Measurements from ENCODE around the gene FAR2. TPM values are rescaled to one million over a fixed set of nuclear protein-coding genes. Genes with fewer than 3 reads are reported as not detected.

Gene FAR2
- 12.5 TPM for total RNA-seq

GRCh38 chr12:29148911-29149690 lies at the start of gene FAR2:
TSS of gene FAR2 (plus strand) at chr12:29149278. CDS start at chr12:29270450, 121,172 bp downstream.
- peak within 1 kb of the TSS; percentile 63 to 80 (median 71) for H3K9ac ChIP-seq (ENCODE audit: low read depth in 1 of 3, low read length in 3 of 3)
- H3K4me3 ChIP-seq (ENCODE audit: low read length in 3 of 3) = peak within 1 kb of the TSS; percentile 72 to 82 (median 77)
- peaks cover 2 to 8% (median 6%) of the 10 kb centered on the region in 3 donors for H3K4me1 ChIP-seq (ENCODE audit: control insufficient read depth in 3 of 3, insufficient read depth in 3 of 3, low read length in 3 of 3)
- H3K36me3 ChIP-seq (ENCODE audit: control insufficient read depth in 3 of 3, insufficient read depth in 3 of 3, low read length in 3 of 3) = no peaks in the 10 kb centered on the region
- peak within 1 kb of the TSS; percentile 51 for H3K27ac ChIP-seq (ENCODE audit: low read depth, low read length)
- H3K27me3 ChIP-seq (ENCODE audit: control insufficient read depth in 3 of 3, insufficient read depth in 3 of 3, low read length in 3 of 3) = peaks cover 0 to 5% (median 4%) of the 10 kb centered on the region in 3 donors
- no peaks in the 10 kb centered on the region for H3K9me3 ChIP-seq (ENCODE audit: control insufficient read depth in 3 of 3, low read length in 3 of 3)

GRCh38 chr12:29102741-29103140 lies 46.3 kb upstream of the FAR2 start:
- no peak overlapping the region for H3K27ac ChIP-seq (ENCODE audit: low read depth, low read length)

GRCh38 chr12:29103539-29103974 lies 45.5 kb upstream of the FAR2 start:
- Histone ChIP-seq H3K36me3 (ENCODE audit: control insufficient read depth in 3 of 3, insufficient read depth in 3 of 3, low read length in 3 of 3) (no peaks in the 10 kb centered on the region), H3K9ac (ENCODE audit: low read depth in 1 of 3, low read length in 3 of 3) (no peak overlapping the region), H3K9me3 (ENCODE audit: control insufficient read depth in 3 of 3, low read length in 3 of 3) (no peaks in the 10 kb centered on the region), H3K4me3 (ENCODE audit: low read length in 3 of 3) (no peak overlapping the region), H3K27ac (ENCODE audit: low read depth, low read length) (no peak overlapping the region), H3K4me1 (ENCODE audit: control insufficient read depth in 3 of 3, insufficient read depth in 3 of 3, low read length in 3 of 3) (no peaks in the 10 kb centered on the region), H3K27me3 (ENCODE audit: control insufficient read depth in 3 of 3, insufficient read depth in 3 of 3, low read length in 3 of 3) (no peaks in the 10 kb centered on the region)

More at GRCh38 chr12:29102741-29103140, 46.3 kb upstream of the FAR2 start:
- Histone ChIP-seq H3K9me3 (ENCODE audit: control insufficient read depth in 3 of 3, low read length in 3 of 3) (no peaks in the 10 kb centered on the region), H3K4me3 (ENCODE audit: low read length in 3 of 3) (no peak overlapping the region), H3K36me3 (ENCODE audit: control insufficient read depth in 3 of 3, insufficient read depth in 3 of 3, low read length in 3 of 3) (no peaks in the 10 kb centered on the region), H3K9ac (ENCODE audit: low read depth in 1 of 3, low read length in 3 of 3) (no peak overlapping the region), H3K27me3 (ENCODE audit: control insufficient read depth in 3 of 3, insufficient read depth in 3 of 3, low read length in 3 of 3) (no peaks in the 10 kb centered on the region), H3K4me1 (ENCODE audit: control insufficient read depth in 3 of 3, insufficient read depth in 3 of 3, low read length in 3 of 3) (no peaks in the 10 kb centered on the region)

GRCh38 chr12:29104516-29104915 lies 44.6 kb upstream of the FAR2 start:
- Histone ChIP-seq H3K27ac (ENCODE audit: low read depth, low read length) (no peak overlapping the region), H3K36me3 (ENCODE audit: control insufficient read depth in 3 of 3, insufficient read depth in 3 of 3, low read length in 3 of 3) (no peaks in the 10 kb centered on the region), H3K4me3 (ENCODE audit: low read length in 3 of 3) (no peak overlapping the region), H3K9me3 (ENCODE audit: control insufficient read depth in 3 of 3, low read length in 3 of 3) (no peaks in the 10 kb centered on the region), H3K9ac (ENCODE audit: low read depth in 1 of 3, low read length in 3 of 3) (no peak overlapping the region), H3K4me1 (ENCODE audit: control insufficient read depth in 3 of 3, insufficient read depth in 3 of 3, low read length in 3 of 3) (no peaks in the 10 kb centered on the region), H3K27me3 (ENCODE audit: control insufficient read depth in 3 of 3, insufficient read depth in 3 of 3, low read length in 3 of 3) (no peaks in the 10 kb centered on the region)

GRCh38 chr12:29110506-29111442 lies 38.3 kb upstream of the FAR2 start:
- Histone ChIP-seq H3K9me3 (ENCODE audit: control insufficient read depth in 3 of 3, low read length in 3 of 3) (peaks cover 0 to 3% (median 3%) of the 10 kb centered on the region in 3 donors), H3K9ac (ENCODE audit: low read depth in 1 of 3, low read length in 3 of 3) (no peak overlapping the region), H3K27ac (ENCODE audit: low read depth, low read length) (no peak overlapping the region), H3K4me1 (ENCODE audit: control insufficient read depth in 3 of 3, insufficient read depth in 3 of 3, low read length in 3 of 3) (no peaks in the 10 kb centered on the region), H3K4me3 (ENCODE audit: low read length in 3 of 3) (no peak overlapping the region), H3K27me3 (ENCODE audit: control insufficient read depth in 3 of 3, insufficient read depth in 3 of 3, low read length in 3 of 3) (no peaks in the 10 kb centered on the region), H3K36me3 (ENCODE audit: control insufficient read depth in 3 of 3, insufficient read depth in 3 of 3, low read length in 3 of 3) (no peaks in the 10 kb centered on the region)

GRCh38 chr12:29113101-29113500 lies 36.0 kb upstream of the FAR2 start:
- Histone ChIP-seq H3K27me3 (ENCODE audit: control insufficient read depth in 3 of 3, insufficient read depth in 3 of 3, low read length in 3 of 3) (no peaks in the 10 kb centered on the region), H3K4me1 (ENCODE audit: control insufficient read depth in 3 of 3, insufficient read depth in 3 of 3, low read length in 3 of 3) (no peaks in the 10 kb centered on the region), H3K36me3 (ENCODE audit: control insufficient read depth in 3 of 3, insufficient read depth in 3 of 3, low read length in 3 of 3) (no peaks in the 10 kb centered on the region), H3K9me3 (ENCODE audit: control insufficient read depth in 3 of 3, low read length in 3 of 3) (peaks cover 0 to 3% (median 3%) of the 10 kb centered on the region in 3 donors), H3K9ac (ENCODE audit: low read depth in 1 of 3, low read length in 3 of 3) (no peak overlapping the region), H3K4me3 (ENCODE audit: low read length in 3 of 3) (no peak overlapping the region), H3K27ac (ENCODE audit: low read depth, low read length) (no peak overlapping the region)

GRCh38 chr12:29116414-29116813 lies 32.7 kb upstream of the FAR2 start:
- peaks cover 0 to 3% (median 0%) of the 10 kb centered on the region in 3 donors for H3K9me3 ChIP-seq (ENCODE audit: control insufficient read depth in 3 of 3, low read length in 3 of 3)
- no peaks in the 10 kb centered on the region for H3K27me3 ChIP-seq (ENCODE audit: control insufficient read depth in 3 of 3, insufficient read depth in 3 of 3, low read length in 3 of 3)
- H3K27ac ChIP-seq (ENCODE audit: low read depth, low read length) = no peak overlapping the region
- no peak overlapping the region for H3K4me3 ChIP-seq (ENCODE audit: low read length in 3 of 3)
- no peaks in the 10 kb centered on the region for H3K36me3 ChIP-seq (ENCODE audit: control insufficient read depth in 3 of 3, insufficient read depth in 3 of 3, low read length in 3 of 3)
- H3K9ac ChIP-seq (ENCODE audit: low read depth in 1 of 3, low read length in 3 of 3) = no peak overlapping the region
- no peaks in the 10 kb centered on the region for H3K4me1 ChIP-seq (ENCODE audit: control insufficient read depth in 3 of 3, insufficient read depth in 3 of 3, low read length in 3 of 3)

- Histone ChIP-seq H3K27me3 (ENCODE audit: control insufficient read depth in 3 of 3, insufficient read depth in 3 of 3, low read length in 3 of 3) (no peaks in the 10 kb centered on the region), H3K4me3 (ENCODE audit: low read length in 3 of 3) (no peak overlapping the region), H3K27ac (ENCODE audit: low read depth, low read length) (no peak overlapping the region), H3K9ac (ENCODE audit: low read depth in 1 of 3, low read length in 3 of 3) (no peak overlapping the region), H3K9me3 (ENCODE audit: control insufficient read depth in 3 of 3, low read length in 3 of 3) (no peaks in the 10 kb centered on the region), H3K4me1 (ENCODE audit: control insufficient read depth in 3 of 3, insufficient read depth in 3 of 3, low read length in 3 of 3) (no peaks in the 10 kb centered on the region), H3K36me3 (ENCODE audit: control insufficient read depth in 3 of 3, insufficient read depth in 3 of 3, low read length in 3 of 3) (no peaks in the 10 kb centered on the region)
These were observed 17.5 kb upstream of the FAR2 start for GRCh38 chr12:29131539-29131938.

- no peaks in the 10 kb centered on the region for H3K9me3 ChIP-seq (ENCODE audit: control insufficient read depth in 3 of 3, low read length in 3 of 3)
- no peak overlapping the region for H3K9ac ChIP-seq (ENCODE audit: low read depth in 1 of 3, low read length in 3 of 3)
- H3K36me3 ChIP-seq (ENCODE audit: control insufficient read depth in 3 of 3, insufficient read depth in 3 of 3, low read length in 3 of 3) = no peaks in the 10 kb centered on the region
- H3K4me1 ChIP-seq (ENCODE audit: control insufficient read depth in 3 of 3, insufficient read depth in 3 of 3, low read length in 3 of 3) = no peaks in the 10 kb centered on the region
- H3K27ac ChIP-seq (ENCODE audit: low read depth, low read length) = no peak overlapping the region
- no peak overlapping the region for H3K4me3 ChIP-seq (ENCODE audit: low read length in 3 of 3)
- no peaks in the 10 kb centered on the region for H3K27me3 ChIP-seq (ENCODE audit: control insufficient read depth in 3 of 3, insufficient read depth in 3 of 3, low read length in 3 of 3)
These were observed 16.8 kb upstream of the FAR2 start for GRCh38 chr12:29132316-29132715.

GRCh38 chr12:29133181-29133580 lies 15.9 kb upstream of the FAR2 start:
- H3K36me3 ChIP-seq (ENCODE audit: control insufficient read depth in 3 of 3, insufficient read depth in 3 of 3, low read length in 3 of 3) = no peaks in the 10 kb centered on the region

More at GRCh38 chr12:29133181-29133580, 15.9 kb upstream of the FAR2 start:
- no peak overlapping the region for H3K27ac ChIP-seq (ENCODE audit: low read depth, low read length)
- no peak overlapping the region for H3K9ac ChIP-seq (ENCODE audit: low read depth in 1 of 3, low read length in 3 of 3)
- H3K9me3 ChIP-seq (ENCODE audit: control insufficient read depth in 3 of 3, low read length in 3 of 3) = no peaks in the 10 kb centered on the region
- H3K4me1 ChIP-seq (ENCODE audit: control insufficient read depth in 3 of 3, insufficient read depth in 3 of 3, low read length in 3 of 3) = no peaks in the 10 kb centered on the region
- H3K27me3 ChIP-seq (ENCODE audit: control insufficient read depth in 3 of 3, insufficient read depth in 3 of 3, low read length in 3 of 3) = no peaks in the 10 kb centered on the region
- H3K4me3 ChIP-seq (ENCODE audit: low read length in 3 of 3) = no peak overlapping the region
